Midbrain (tissue), 1 donor: ENCODE results near the gene MRS2.

Experiments used
- DNase-seq: peaks from one replicate; lab custom pipeline; 2025; lab: John Stamatoyannopoulos, UW

Gene MRS2

GRCh38 chr6:24430086-24430485 lies 27.4 kb downstream of the MRS2 start:
- DNase-seq = no peak

- peak; percentile 39 for DNase-seq
These were observed 28.3 kb downstream of the MRS2 start for GRCh38 chr6:24431045-24431451.

- DNase-seq = no peak
These were observed 29.9 kb downstream of the MRS2 start for GRCh38 chr6:24432611-24433010.

GRCh38 chr6:24436979-24437378 lies 34.2 kb downstream of the MRS2 start:
- DNase-seq = no peak

GRCh38 chr6:24439858-24440539 lies 37.3 kb downstream of the MRS2 start:
- no peak for DNase-seq

GRCh38 chr6:24440897-24441598 lies 38.3 kb downstream of the MRS2 start:
- no peak for DNase-seq

GRCh38 chr6:24441599-24441904 lies 38.8 kb downstream of the MRS2 start:
- DNase-seq = no peak

- no peak for DNase-seq
These were observed 41.9 kb downstream of the MRS2 start for GRCh38 chr6:24444588-24444987.

- DNase-seq = no peak
These were observed 43.0 kb downstream of the MRS2 start for GRCh38 chr6:24445704-24446103.

- DNase-seq = no peak
These were observed 43.9 kb downstream of the MRS2 start for GRCh38 chr6:24446670-24447069.

GRCh38 chr6:24448396-24448795 lies 45.7 kb downstream of the MRS2 start:
- DNase-seq = no peak

- no peak for DNase-seq
These were observed 46.2 kb downstream of the MRS2 start for GRCh38 chr6:24448828-24449525.

GRCh38 chr6:24451581-24452388 lies 49.0 kb downstream of the MRS2 start:
- DNase-seq = no peak

- DNase-seq = no peak
These were observed 51.2 kb downstream of the MRS2 start for GRCh38 chr6:24453921-24454320.

- DNase-seq = no peak
These were observed 51.7 kb downstream of the MRS2 start for GRCh38 chr6:24454452-24454851.

- no peak for DNase-seq
These were observed 52.3 kb downstream of the MRS2 start for GRCh38 chr6:24455061-24455460.

GRCh38 chr6:24458134-24458533 lies 55.4 kb downstream of the MRS2 start:
- DNase-seq = no peak

- no peak for DNase-seq
These were observed 56.2 kb downstream of the MRS2 start for GRCh38 chr6:24458941-24459340.

- DNase-seq = no peak
These were observed 58.2 kb downstream of the MRS2 start for GRCh38 chr6:24460966-24461365.

GRCh38 chr6:24464253-24465038 lies 61.7 kb downstream of the MRS2 start:
- DNase-seq = no peak

- DNase-seq = no peak
These were observed 67.1 kb downstream of the MRS2 start for GRCh38 chr6:24469811-24470210.

GRCh38 chr6:24472181-24472580 lies 69.4 kb downstream of the MRS2 start:
- DNase-seq = no peak
